Measurements from ENCODE around the gene ARL6IP4.

Gene ARL6IP4

DNA sequence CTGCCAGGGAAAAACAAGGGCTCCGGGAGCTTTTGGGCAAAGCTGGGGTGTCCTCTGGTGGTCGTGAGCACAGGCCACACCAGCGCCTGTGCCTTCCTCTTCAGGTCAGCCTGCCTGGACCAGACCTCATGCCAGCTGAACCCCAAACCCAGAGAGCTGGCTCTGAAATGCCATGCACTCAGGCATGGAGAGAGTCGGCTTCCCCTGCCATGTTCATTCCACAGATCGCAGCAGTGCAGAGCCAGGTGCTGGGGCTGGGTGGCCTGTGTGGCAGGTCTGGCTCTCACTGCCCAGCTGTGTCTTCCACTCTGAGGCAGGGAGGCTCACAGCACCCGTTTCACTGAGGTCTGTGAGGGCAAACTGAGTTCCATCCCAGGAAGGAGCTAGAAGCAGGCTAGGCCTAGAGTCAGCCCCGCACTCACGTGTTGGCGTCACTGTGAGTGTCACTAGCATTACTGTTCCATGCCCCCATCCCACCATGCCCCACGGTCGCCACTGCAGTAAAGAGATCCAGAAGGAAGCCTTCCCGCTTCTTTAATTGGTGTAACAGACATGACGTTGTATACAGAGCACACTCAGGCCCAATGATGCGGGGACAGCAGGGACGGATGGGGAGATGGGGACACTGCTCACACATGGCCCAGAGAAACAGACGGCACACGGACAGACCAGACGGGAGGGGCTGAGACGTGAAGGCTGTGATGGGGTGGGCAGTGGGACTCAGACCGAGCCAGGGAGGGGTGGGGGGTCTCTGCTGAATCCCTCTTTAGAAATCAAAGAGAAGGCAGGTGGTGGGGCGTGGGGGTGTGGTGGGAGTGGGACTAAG, 2.7 kb downstream of the ARL6IP4 start:
- Histone ChIP-seq H3K27me3 (no peaks in the 10 kb centered on the region), H3K36me3 (peaks cover 16% of the 10 kb centered on the region), H3K9me3 (no peaks in the 10 kb centered on the region), H3K4me3 (ENCODE audit: low read depth, low read length) (no peak overlapping the region), H3K4me1 (peaks cover 8% of the 10 kb centered on the region)
- no peak for TF ChIP-seq CTCF (IDR thresholded peaks at IDR 0.05; ENCODE audit: low read depth, low read length)
- DNase-seq, result no peak

DNA sequence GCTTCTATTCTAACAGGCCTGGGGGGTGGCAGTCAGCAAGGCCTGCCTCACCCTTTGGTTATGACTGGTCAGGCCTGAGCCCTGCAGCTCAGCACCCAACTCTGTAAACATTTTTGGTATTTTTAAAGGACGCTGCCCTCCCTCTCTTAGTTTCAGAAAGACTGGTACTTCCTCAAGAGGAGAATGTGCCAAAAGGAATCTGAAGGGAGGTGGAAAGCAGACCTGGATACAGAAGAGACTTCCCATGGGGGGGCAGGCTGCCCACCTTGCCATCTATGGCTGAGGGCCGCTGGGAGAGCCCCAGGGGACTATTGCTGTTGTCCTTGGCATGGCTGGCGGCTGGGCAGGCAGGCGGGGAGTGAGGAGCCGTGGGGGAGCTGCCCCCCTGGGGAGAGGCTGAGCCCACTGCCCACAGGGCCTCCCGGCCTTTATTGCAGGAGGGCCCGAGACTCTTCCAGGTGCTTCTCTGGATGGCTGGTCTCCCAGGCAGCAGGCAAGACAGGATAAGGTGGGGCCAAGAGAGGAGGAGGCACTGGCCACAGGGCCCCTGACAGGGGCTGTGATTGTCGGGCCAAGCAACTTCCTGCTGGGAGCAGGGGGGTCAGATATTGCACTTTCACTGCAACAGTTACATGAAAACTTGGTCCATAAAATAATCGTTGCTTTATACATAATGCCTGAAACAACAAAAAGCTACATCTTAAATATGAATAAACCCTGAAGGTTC, 3.5 kb downstream of the ARL6IP4 start:
- H3K4me3 ChIP-seq (ENCODE audit: low read depth, low read length), result no peak overlapping the region
- no peaks in the 10 kb centered on the region for H3K27me3 ChIP-seq
- no peaks in the 10 kb centered on the region for H3K9me3 ChIP-seq
- TF ChIP-seq CTCF (IDR thresholded peaks at IDR 0.05; ENCODE audit: low read depth, low read length), result no peak
- H3K36me3 ChIP-seq, result peaks cover 16% of the 10 kb centered on the region
- DNase-seq, result no peak
- peaks cover 8% of the 10 kb centered on the region for H3K4me1 ChIP-seq

- TF ChIP-seq CTCF (IDR thresholded peaks at IDR 0.05; ENCODE audit: low read depth, low read length), result no peak
- Histone ChIP-seq H3K27me3 (no peaks in the 10 kb centered on the region), H3K9me3 (no peaks in the 10 kb centered on the region), H3K36me3 (peaks cover 16% of the 10 kb centered on the region), H3K4me1 (peaks cover 8% of the 10 kb centered on the region), H3K4me3 (ENCODE audit: low read depth, low read length) (no peak overlapping the region)
- no peak for DNase-seq
Observed at GRCh38 chr12:122984612-122985337, 4.3 kb downstream of the ARL6IP4 start.

- H3K27me3 ChIP-seq, result no peaks in the 10 kb centered on the region
- peaks cover 8% of the 10 kb centered on the region for H3K4me1 ChIP-seq
- no peak overlapping the region for H3K4me3 ChIP-seq (ENCODE audit: low read depth, low read length)
- TF ChIP-seq CTCF (IDR thresholded peaks at IDR 0.05; ENCODE audit: low read depth, low read length), result no peak
- H3K36me3 ChIP-seq, result peaks cover 16% of the 10 kb centered on the region
- no peak for DNase-seq
- H3K9me3 ChIP-seq, result no peaks in the 10 kb centered on the region
Observed at GRCh38 chr12:122985338-122986257, 5.1 kb downstream of the ARL6IP4 start.

- no peak overlapping the region for H3K4me3 ChIP-seq (ENCODE audit: low read depth, low read length)
- H3K4me1 ChIP-seq, result peaks cover 8% of the 10 kb centered on the region
- no peaks in the 10 kb centered on the region for H3K9me3 ChIP-seq
- no peak for TF ChIP-seq CTCF (IDR thresholded peaks at IDR 0.05; ENCODE audit: low read depth, low read length)
- no peak for DNase-seq
- peaks cover 16% of the 10 kb centered on the region for H3K36me3 ChIP-seq
- H3K27me3 ChIP-seq, result no peaks in the 10 kb centered on the region
Observed at GRCh38 chr12:122986258-122986871, 5.9 kb downstream of the ARL6IP4 start.

Data from BE2C (cell line).